Inflammatory macrophage treated with lipopolysaccharide for 1 hour (primary cell): ENCODE measurements around the gene TMEM123.
"Not testable (repeated sequence)": the region's sequence is repeated elsewhere in the genome, so short reads cannot be mapped to it uniquely, and the experiment has no call there.

ENCODE experiments used
- DNase-seq, 2 donors: peaks; one replicate each; pipeline ENCODE4 v3.0.0-alpha.2; 2020 to 2022

The TMEM123 gene

DNA sequence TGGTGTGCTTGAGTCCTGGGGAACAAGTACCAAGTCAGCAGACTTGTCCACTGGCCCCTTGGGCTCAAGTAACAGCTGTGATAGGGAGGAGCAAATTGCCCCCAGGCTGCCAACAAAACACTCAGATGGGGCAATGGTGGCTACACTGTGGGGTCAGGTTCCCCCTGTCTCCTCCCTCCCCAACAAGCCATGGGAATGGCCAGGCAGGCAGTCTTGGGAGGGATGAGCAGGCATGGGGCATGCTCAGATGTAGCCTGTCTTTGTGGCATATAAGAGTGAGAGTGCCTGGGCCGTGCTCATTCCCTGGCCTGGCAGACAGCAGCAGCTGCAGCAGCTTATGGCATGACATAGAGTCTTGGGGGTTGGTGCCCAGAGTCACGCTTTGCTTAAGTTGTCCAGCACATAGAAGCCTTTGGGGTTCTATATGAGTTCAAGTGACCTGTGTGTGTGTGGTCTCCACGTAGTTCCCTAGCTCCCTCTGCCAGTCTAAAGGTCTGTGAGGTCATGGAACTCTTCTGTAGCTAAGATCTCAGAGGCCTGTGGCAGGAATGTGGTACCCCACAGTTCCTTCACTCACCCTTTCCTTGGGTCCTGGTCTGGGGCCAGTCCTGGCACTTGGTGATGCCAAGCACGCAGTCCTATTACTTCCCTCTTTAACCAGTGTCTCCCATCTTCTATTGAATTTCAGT, 60.9 kb downstream of the TMEM123 start:
- no peak for DNase-seq

DNA sequence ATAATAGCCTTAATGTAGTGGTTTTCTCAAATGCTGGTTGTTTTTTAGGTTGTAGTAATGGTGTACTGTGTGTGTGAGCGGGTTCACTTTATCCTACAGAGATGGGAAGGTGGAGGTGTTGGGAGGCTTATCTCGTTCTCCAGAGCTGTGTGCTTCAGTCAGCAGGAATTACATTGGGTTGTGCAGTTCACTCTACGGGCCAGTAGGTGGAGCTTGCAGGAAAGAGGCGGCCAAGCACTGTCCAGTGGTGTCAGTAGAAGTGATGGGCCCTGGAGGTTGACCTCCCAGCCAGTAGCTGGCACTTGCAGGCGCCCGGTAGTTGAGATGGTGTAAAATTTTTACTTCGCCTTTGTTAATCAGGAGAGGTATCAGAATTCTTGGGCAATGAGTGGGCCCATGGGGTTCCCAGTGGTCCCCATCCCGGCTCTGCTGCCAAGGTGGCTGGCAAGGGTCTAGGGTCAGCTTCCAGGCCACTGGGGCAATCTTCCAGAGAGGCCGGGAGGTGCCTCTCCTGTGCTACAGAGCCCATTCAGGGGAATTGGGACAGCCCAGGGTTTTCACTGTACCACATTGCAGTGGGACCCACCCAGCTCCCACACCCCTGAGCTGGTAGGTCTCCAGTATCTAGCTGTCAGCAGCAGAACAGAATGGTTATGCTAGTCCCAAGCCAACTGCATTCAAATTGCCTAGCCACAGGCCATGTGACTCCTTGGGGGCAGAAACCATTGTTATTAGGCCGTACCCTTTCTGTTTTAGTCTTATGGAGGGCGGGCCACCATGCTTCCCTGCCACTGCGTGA, 61.7 kb downstream of the TMEM123 start:
- DNase-seq, result peak; percentile 41 to 78

DNA sequence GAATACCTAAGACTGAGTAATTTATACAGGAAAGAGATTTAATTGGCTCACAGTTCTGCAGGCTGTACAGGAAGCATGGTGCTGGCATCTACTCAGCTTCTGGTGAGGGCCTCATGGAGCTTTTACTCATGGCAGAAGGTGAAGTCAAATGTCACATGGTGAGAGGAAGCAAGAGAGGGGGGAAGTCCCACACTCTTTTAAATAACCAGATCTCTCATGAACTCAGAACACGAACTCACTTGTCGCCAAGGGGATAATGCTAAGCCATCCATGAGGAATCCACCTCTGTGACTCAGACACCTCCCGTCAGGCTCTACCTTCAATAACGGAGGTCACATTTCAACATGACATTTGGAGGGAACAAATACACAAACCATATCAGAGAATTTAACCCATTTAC, 63.3 kb downstream of the TMEM123 start:
- no peak for DNase-seq

DNA sequence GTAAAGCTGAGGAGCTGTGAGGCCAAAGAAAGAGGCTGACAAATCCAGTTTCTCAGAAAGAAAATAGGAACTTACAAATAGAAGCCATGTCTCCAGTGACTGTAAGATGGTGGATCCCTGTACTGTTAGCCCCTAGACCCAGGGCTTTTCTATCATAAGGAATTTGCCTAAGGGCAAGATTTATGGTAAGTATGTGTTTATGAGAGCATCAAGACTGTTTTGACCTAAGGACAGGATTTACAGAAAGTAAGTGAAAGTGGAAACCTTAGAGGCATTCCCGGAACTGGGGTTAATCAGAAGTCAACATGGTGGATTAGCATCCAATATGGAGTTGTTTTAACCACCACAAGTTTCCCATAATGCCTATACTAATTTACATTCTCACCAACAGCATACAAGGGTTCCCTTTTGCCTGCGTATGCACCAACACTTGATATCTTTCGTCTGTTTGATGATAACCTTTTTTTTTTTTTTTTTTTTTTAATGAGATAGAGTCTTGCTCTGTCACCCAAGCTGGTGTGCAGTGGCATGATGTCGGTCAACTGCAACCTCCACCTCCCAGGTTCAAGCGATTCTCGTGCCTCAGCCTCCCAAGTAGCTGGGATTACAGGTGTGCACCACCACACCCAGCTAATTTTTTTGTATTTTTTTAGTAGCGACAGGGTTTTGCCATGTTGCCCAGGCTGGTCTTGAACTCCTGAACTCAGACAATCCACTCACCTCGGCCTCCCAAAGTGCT, 65.4 kb downstream of the TMEM123 start:
- no peak for DNase-seq

DNA sequence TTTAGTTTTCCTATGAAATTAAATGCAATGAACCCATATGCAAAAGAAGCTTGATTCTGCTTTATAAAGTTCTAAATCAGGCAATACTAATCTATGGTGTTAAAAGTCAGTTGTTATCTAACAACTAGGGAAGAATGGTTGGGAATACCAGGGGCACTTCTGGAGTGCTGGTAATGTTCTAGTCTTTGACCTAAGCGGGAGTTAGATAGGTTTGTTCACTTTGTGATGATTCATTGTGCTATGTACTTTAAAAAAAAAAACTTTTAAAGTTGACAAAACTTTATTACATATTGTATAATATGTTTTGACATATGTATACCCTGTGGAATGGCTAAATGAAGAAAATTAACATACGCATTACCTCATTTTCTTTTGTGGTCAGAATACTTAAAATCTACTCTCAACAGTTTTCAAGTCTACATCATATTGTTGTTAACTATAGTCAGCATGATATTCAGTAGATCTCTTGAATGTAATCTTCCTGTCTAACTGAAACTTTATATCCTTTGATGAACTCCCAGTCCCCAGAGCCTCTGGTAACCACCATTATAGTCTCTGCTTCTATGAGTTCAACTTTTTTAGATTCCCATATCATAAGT, 66.3 kb downstream of the TMEM123 start:
- DNase-seq, result no peak

DNA sequence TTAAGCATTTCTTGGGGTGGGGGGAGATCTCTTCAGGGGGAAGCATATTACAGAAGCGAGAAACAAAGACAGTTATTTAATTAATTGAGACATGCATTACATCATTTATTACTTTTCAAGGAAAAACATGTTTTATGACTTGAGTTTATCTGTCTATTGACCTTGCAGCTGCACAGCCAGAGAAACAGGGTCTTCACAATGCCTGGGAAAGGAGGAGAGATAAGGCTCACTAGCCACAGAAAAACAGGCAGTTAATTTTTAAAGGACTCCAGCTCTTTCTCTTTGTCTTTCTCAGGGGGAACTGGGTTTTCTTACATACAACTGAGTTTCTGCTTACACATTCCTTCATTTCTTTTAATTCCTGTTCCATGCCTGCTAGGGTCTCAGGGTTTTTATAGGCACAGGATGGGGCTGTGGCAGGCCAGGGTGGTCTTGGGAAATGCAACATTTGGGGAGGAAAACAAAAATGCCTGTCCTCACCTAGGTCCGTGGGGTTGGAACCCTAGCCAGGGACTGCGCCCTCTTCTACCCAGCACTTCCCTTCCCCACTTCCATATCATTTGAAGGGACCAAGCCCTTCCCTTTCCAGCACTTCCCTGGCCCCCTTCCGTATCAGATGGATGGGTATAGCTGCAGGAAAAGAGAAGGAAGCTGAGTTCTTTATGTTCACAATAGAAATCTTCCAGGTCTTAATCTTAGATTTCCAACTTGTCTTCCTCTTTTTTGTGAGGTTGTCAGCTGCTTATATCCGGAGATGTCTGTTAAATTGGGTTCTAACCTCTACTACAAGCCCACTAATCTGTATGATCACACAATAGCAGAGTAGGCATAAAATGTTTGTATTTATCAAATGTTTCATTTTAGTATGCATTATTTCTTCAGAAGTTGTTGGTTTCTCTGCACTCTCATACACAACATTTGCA, 67.2 kb downstream of the TMEM123 start:
- no peak for DNase-seq

DNA sequence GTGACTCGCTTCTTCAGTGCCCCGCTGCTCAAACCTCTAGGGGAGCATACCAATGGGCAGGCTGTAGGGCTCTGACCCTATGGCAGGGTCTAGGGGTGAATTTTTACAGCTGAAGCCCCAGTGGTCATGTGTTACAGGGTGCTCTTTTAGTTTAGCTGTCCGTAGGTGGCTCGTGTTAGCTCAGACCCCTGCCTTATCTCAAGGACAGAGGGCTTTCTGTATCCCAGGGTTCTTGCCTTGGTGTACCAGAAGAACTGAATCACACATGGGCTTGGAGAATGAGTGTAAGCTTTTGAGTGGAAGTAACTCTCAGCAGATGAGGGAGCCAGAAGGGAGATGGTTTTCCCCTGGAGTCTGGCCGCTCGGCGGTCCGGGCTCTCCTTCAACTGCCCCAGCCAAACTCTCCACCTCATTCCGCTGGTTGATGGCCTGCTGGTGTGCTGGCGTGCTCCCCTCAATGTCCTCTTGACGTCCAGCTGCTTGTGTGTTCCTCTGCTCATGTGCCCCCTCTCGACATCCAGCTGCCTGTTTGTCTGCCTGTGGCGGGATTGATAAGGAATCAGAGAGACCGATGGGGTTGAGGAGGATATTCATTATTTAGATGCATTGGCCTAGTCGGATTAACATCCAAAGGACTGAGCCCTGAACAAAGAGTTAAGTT, 68.0 kb downstream of the TMEM123 start:
- DNase-seq, result no peak

DNA sequence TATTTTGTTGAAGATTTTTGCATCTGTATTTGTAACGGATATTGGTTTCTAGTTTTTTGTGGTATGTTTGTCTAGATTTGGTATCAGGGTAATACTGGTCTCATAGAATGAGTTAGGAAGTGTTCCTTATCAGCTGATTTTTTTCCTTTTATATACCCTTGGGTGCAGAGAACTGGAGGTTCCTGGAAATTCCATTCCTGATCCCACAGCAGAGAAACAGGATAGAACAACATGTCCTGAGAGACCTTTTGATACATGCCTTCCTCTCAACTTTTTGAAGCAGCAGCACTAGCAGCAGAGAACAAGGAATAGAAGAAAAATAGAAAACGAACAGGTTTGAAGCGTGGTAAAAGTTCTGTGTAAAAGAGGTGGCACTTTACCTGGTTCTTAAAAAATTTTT, 68.7 kb downstream of the TMEM123 start:
- no peak for DNase-seq

DNA sequence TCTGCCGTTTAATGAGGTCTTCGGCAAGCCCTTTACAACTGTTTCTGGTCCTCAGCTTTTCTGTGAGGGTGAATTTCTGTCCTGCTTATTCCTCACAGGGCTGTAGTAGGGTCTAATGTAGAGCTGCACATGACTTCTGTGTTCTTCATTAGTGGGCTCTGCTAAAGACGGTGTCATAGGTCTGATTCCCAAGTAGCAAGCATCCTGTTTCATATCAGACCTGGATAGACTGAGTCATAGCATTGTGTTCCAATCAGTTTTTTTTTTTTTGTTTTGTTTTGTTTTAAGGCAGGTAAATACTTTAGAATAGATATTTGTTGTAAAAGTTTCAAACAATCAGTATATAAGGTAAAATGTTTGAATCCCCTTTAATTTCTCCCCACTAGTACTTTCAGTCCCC, 70.2 kb downstream of the TMEM123 start:
- DNase-seq, result no peak

DNA sequence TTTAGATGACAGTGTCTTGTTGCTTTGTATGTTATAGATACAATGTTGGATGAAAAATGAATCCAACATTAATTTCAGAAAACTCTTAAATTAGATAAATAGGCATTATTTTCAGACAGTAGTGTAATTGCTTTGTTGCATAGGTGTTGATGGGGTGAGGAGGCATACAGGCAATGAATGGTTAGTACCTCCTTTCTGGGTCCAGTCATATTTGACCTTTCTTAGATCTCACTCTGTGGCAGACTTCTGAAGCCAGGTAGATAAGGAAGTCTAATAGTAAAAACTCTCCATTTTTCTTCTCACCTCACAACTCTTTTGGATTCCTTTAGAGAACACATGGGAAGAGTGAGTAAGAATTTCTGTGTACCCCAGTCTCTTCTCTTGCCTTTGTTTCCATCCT, 73.7 kb downstream of the TMEM123 start:
- DNase-seq, result no peak

DNA sequence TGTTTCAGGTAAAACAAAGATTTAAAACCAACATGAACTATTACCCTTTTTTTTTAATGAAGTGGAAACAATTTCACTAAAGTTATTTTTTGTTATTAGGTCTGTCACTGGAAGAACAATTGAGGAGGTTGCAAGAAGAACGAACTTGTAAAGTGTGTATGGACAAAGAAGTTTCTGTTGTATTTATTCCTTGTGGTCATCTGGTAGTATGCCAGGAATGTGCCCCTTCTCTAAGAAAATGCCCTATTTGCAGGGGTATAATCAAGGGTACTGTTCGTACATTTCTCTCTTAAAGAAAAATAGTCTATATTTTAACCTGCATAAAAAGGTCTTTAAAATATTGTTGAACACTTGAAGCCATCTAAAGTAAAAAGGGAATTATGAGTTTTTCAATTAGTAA, 74.7 kb downstream of the TMEM123 start:
- no peak for DNase-seq

DNA sequence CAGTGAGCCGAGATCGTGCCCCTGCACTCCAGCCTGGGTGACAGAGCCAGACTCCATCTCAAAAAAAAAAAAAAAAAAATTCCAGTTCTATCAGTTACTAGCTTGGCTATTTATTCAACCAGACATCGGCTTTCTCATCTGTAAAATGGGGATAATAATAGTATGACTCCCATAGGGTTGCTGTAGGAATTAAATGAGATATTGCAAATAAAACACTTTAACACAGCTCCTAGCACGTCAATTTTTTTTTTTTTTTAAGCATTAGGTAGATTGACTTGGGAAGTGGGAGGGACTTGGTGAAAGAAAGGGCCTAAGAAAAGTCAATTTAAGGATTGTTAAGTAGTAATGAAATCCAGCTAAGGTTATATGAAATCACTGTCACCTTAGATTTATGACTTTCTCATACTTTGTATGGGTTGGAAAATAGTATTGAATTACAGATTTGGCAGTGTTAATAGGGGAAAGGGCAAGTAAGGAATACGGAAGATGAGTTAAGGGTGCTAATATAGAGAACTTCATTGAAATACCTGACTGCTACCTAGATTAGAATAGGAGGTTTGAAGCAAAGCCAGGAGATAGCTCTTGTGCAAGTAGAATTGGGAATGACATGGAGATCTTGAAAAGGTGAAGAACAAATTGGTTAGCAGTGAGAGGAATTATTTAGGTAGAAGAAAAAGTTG, 76.7 kb downstream of the TMEM123 start:
- DNase-seq, result no peak

DNA sequence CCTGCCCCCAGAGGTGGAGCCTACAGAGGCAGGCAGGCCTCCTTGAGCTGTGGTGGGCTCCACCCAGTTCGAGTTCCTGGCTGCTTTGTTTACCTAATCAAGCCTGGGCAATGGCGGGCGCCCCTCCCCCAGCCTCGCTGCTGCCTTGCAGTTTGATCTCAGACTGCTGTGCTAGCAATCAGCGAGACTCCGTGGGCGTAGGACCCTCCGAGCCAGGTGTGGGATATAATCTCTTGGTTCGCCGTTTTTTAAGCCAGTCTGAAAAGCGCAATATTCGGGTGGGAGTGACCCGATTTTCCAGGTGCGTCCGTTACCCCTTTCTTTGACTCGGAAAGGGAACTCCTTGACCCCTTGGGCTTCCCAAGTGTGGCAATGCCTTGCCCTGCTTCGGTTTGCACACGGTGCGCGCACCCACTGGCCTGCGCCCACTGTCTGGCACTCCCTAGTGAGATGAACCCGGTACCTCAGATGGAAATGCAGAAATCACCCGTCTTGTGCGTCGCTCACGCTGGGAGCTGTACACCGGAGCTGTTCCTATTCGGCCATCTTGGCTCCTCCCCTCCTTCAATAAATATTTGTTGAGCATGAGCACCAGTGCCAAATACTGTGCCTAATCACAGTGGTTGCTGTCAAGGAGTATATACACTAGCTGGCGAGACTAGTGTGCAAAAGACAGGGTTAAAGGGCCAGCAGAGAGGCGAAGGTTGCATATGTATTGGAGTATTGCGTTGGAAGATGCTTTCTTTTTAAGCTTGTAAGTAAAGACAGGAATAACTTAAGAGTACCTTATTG, 77.7 kb downstream of the TMEM123 start:
- DNase-seq, result not testable (repeated sequence)

DNA sequence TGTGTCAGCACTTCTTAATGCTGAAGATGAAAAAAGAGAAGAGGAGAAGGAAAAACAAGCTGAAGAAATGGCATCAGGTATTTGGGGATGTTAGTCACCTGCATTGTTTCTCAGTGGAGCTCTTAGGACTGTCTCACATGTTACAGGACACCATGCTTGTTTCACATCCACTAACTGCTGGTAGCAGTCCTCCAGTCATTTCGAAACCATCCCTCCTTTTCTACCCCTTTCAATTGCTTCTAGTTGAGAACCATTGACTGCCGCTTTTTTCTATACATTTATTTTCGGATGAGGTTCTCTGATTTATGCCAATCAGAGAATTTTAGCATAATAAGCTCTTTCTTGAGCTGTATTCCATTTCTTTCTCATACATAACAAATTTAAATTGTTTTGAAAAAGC, 84.1 kb downstream of the TMEM123 start:
- DNase-seq, result no peak

DNA sequence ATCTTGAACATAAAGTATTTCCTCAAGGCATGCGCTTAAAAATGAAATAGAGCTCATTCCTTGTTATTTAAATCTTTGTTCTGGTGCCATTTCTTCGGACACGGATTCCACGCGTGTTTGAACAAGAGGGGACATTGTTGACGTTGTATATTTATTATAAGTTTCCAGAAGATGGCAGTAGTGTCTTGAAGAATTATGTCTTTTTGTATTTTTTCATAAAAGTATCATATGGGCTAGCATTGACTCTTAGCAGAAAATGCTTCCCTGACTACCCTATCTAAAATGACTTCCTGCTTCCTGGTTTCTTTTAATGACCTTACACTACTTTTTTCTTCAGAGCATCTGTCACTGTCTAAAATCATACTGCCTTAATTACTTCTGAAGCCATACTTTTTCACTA, 85.2 kb downstream of the TMEM123 start:
- peak in 1 of 2 donors; percentile 22 for DNase-seq

DNA sequence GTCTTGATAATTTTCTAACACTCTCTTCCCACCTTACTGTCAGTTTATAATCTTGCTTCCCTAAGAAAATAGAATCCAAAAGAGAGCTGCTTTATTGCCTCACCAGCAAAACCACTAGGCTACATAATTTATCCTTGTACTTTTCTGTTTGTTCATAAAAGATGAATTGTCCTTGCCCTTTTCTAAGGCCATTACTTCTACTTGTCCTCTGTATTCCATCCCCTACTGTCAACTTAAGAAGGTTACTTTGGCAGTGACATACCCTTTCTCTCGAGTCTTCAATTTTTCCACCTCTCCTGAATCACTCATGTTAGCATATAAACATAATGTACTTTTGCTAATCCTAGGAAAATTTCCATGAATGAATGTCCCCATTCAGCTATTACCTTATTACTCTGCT, 87.6 kb downstream of the TMEM123 start:
- DNase-seq, result no peak

DNA sequence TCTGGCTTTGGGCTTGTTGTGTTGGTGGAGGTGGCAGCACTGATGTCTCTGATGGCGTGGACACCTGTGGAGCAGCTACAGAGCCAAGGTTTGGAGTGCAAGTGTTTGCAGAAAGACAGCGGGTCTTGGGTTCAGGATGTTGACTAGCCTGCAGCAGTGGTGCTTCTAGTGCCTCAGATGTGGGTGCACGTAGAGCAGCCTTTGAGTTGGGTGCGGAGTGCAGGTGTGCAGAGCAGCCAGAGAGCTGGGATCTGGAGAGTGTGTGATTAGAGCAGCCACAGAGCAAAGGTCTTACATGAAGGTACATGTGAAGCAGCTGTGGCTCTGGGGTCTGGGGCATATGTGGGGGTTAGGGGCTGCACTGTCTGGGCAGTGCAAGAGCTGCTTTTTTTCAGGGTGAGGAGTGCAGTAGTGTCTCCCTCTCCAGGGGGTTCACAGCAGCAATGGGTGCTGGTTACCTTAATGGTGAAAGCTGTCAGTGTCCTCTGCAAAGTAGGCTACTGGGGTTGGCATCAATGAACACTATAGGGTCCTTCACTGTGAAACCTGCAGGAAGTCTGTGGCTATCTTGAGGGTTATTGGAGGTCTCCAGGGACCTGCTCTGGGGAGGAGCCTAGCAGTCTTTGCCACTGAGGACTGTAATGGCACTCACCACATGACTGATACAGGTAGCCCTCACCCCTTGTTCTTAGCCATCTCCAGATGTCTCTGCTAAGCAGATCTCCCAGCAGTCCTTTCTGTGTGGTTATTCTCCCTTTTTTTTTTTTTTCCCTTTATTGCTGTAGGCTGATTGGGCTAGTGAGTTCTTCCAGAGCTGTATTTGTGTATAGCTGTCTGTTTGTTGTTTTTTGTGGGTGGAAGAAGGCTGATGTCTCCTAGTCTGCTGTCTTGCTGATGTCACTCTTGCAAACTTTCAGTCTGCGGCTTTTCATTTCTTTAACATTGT, 91.2 kb downstream of the TMEM123 start:
- no peak for DNase-seq

DNA sequence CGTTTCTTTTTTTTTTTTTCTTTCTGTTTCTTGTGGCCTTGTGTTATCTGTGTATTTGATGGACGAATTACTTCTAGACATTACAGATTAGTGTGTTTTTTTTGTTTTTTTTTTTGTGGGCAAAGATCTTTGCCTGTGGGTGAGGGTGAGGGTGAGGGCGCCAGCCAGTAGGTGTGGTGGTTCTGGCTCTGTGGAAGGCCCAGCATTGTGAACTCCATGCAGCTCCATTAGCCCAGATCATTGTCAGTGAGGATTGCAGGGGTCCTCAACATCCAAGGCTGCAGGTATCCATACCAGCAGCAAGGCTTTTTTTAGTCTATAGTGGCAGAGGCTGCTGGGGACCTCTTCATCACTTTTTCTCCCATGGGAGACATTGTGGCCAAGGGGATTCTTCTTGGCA, 91.9 kb downstream of the TMEM123 start:
- DNase-seq, result no peak

DNA sequence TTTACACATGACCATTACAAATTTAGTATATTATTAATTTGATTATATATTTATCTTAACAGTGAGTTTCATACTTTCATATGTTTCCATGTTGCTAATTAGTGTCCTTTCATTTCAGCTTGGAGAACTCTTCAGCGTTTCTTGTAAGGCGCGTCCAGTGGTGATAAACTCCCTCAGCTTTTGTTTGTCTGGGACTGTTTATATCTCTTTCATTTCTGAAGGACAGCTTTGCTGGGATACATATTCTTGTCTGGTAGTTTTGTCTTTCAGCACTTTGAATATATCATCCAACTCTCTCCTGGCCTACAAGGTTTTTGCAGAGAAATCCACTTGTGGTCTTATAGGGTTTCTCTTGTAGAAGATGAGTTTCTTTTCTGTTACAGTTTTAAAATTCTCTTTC, 93.2 kb downstream of the TMEM123 start:
- DNase-seq, result no peak
